Measurements from ENCODE around the gene CDH13.

- no peak for TF ChIP-seq CTCF (IDR thresholded peaks at IDR 0.05; ENCODE audit: low read depth, low read length, poor library complexity, severe bottlenecking)
- TF ChIP-seq EZH2phosphoT487 (IDR thresholded peaks at IDR 0.05; ENCODE audit: borderline replicate concordance, low read length) = no peak
These were observed 456.6 kb downstream of the CDH13 start for GRCh38 chr16:83083361-83083760.

Data from DOHH2 (cell line).